Uterus (tissue), 4 donors: ENCODE data around the gene NCOA3. TPM values are rescaled to one million over a fixed set of nuclear protein-coding genes. Genes with fewer than 3 reads are reported as not detected.
A peak's percentile ranks its signal among the peaks of the same experiment; 100 is the strongest.

Experiments used
- DNase-seq, 2 donors: peaks; one replicate each; pipeline ENCODE4 v3.0.0-alpha.2; 2019 to 2020
- H3K27ac ChIP-seq, 2 donors: fragments of 200-600 bp; sonication (generic); 1 replicate in 1 of 2; 2 replicates in 1 of 2; pipeline ENCODE4 v1.5.1; 2016 to 2018
- H3K27me3 ChIP-seq, 2 donors: fragments of 200-600 bp; sonication (generic); one replicate each; pipeline ENCODE4 v1.5.1; 2018 to 2019; ENCODE audit warnings: control low read depth in 1 of 2
- H3K36me3 ChIP-seq, 2 donors: fragments of 200-600 bp; sonication (generic); one replicate each; pipeline ENCODE4 v1.5.1; 2019; ENCODE audit warnings: control low read depth in 1 of 2
- H3K4me1 ChIP-seq, 2 donors: fragments of 200-600 bp; sonication (generic); one replicate each; pipeline ENCODE4 v1.5.1; 2018 to 2019; ENCODE audit warnings: control low read depth in 1 of 2
- H3K4me3 ChIP-seq, 2 donors: fragments of 200-600 bp; sonication (generic); 1 replicate in 1 of 2; 2 replicates in 1 of 2; pipeline ENCODE4 v1.5.1; 2018 to 2019; ENCODE audit warnings: mild to moderate bottlenecking in 1 of 2
- H3K9me3 ChIP-seq, 2 donors: fragments of 200-600 bp; sonication (generic); one replicate each; pipeline ENCODE4 v1.5.1; 2019; ENCODE audit warnings: control low read depth in 1 of 2
- CTCF ChIP-seq, 4 experiments: fragments of 200-600 bp in 2 of 4; fragments of 450-650 bp in 2 of 4; sonication (generic) in 2 of 4; IDR thresholded peaks; one replicate each; pipeline ENCODE4 v1.5.1; 2016 to 2019; ENCODE audit warnings: antibody characterized with exemption in 4 of 4, mild to moderate bottlenecking in 2 of 4, moderate library complexity in 1 of 4
- POLR2A ChIP-seq, 2 donors: fragments of 450-650 bp; IDR thresholded peaks; one replicate each; pipeline ENCODE4 v1.6.1; 2016; ENCODE audit warnings: antibody characterized with exemption in 2 of 2, mild to moderate bottlenecking in 1 of 2, moderate library complexity in 1 of 2
- intact Hi-C: fragments of 100-400 bp; cut with DNase I; formaldehyde crosslinking; loops from one replicate; pipeline ENCODE4 v1.15.1; 2023; ENCODE audit warnings: low total_unique reads
- total RNA-seq, 4 donors: library from RNA; depleted of rRNA in 3 of 4; stranded (reverse); fragments of >200 nt in 3 of 4; gene quantifications; one replicate each; pipeline versions ENCODE4 v1.1.0 to v1.2.4, GENCODE V29; 2014 to 2023
- donor health status: DM: yes; HTN: yes; CAD: no.

The NCOA3 gene
- total RNA-seq, 4 donors from 2014 or later: 27.9 to 59.2 (median 44.2) TPM

DNA sequence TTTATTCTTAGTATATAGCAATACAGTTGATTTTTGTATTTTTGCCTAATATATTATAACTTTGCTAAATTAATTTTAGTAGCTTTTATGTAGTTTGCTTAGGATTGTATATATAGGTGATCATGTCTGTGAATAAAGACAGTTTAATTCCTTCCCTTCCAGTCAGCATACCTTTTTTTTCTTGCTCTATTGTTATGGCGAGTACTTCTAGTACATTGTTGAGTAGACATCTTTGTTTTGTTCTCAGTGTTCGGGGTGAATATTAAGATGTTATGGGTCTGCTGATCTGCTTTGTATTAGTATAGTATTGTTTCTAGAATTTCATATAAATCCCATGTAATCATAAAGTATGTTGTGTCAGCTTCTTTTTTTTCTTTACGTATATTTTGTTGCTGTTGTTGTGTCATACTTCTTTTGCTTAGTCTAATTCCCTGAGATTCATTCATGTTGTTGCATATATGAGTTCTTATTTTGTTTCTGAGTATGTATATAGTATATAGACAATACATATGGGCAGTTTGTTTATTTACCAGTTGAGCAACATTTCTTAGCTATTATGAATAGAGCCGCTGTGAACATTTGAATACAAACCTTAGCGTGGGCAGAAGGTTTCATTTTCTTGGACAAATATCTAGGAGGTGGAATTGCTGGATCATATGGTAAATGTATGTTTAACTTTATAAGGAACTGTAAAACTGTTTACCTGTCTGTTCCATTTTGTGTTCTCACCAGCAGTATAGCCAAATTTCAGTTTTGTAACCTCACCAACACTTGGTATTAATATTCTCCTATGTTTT lies 25.5 kb downstream of the NCOA3 start:
- no peak for DNase-seq
- H3K4me1 ChIP-seq: no peaks in the 10 kb centered on the region
- intact Hi-C loops: no loop called here
- no peak overlapping the region for H3K27ac ChIP-seq
- TF ChIP-seq CTCF (IDR thresholded peaks at IDR 0.05): no peak
- no peak for TF ChIP-seq POLR2A (IDR thresholded peaks at IDR 0.05)
- H3K27me3 ChIP-seq: no peaks in the 10 kb centered on the region
- H3K9me3 ChIP-seq: peaks cover 0 to 6% of the 10 kb centered on the region in 2 donors
- no peaks in the 10 kb centered on the region for H3K36me3 ChIP-seq
- H3K4me3 ChIP-seq: no peak overlapping the region

GRCh38 chr20:47529840-47530239 lies 28.2 kb downstream of the NCOA3 start:
- intact Hi-C loops: no loop called here
- Histone ChIP-seq H3K27me3 (no peaks in the 10 kb centered on the region), H3K27ac (peak overlapping the region in 1 of 2 donors; percentile 22)

DNA sequence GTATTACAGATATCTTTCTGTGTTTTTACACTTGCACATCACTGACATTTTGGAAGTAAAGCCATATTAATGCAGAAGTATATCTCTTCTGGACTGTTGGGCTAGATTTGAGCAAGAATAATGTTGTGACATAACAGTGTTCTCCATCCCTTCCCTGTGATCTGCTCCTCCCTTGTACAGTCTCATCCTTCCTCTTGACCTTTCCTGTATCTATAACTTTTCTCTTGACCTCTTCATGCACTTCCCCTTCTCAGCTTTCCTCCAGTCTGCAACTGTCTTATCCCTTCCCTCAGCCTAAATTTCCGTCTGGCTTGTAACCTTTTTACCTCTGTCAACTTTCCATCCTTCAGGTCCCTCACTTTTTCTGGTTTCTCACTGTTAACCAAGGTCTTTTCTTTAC lies 29.8 kb downstream of the NCOA3 start:
- Histone ChIP-seq H3K4me3 (no peak overlapping the region), H3K27ac (no peak overlapping the region), H3K4me1 (no peaks in the 10 kb centered on the region), H3K9me3 (peaks cover 0 to 5% of the 10 kb centered on the region in 2 donors), H3K27me3 (no peaks in the 10 kb centered on the region), H3K36me3 (no peaks in the 10 kb centered on the region)
- intact Hi-C loops: no loop called here
- DNase-seq: no peak
- TF ChIP-seq POLR2A (IDR thresholded peaks at IDR 0.05): no peak
- TF ChIP-seq CTCF (IDR thresholded peaks at IDR 0.05): no peak

More at GRCh38 chr20:47529840-47530239, 28.2 kb downstream of the NCOA3 start:
- DNase-seq: no peak
- no peak overlapping the region for H3K4me3 ChIP-seq
- TF ChIP-seq POLR2A (IDR thresholded peaks at IDR 0.05) (no peak), CTCF (IDR thresholded peaks at IDR 0.05) (no peak)
- H3K36me3 ChIP-seq: no peaks in the 10 kb centered on the region
- no peaks in the 10 kb centered on the region for H3K4me1 ChIP-seq
- peaks cover 0 to 6% of the 10 kb centered on the region in 2 donors for H3K9me3 ChIP-seq

GRCh38 chr20:47532002-47532401 lies 30.3 kb downstream of the NCOA3 start:
- H3K36me3 ChIP-seq: no peaks in the 10 kb centered on the region
- no peak overlapping the region for H3K27ac ChIP-seq
- no peak for DNase-seq
- H3K4me1 ChIP-seq: no peaks in the 10 kb centered on the region
- no peaks in the 10 kb centered on the region for H3K9me3 ChIP-seq
- no peak for TF ChIP-seq POLR2A (IDR thresholded peaks at IDR 0.05)
- TF ChIP-seq CTCF (IDR thresholded peaks at IDR 0.05): no peak
- no peak overlapping the region for H3K4me3 ChIP-seq
- no peaks in the 10 kb centered on the region for H3K27me3 ChIP-seq
- intact Hi-C loops: no loop called here

DNA sequence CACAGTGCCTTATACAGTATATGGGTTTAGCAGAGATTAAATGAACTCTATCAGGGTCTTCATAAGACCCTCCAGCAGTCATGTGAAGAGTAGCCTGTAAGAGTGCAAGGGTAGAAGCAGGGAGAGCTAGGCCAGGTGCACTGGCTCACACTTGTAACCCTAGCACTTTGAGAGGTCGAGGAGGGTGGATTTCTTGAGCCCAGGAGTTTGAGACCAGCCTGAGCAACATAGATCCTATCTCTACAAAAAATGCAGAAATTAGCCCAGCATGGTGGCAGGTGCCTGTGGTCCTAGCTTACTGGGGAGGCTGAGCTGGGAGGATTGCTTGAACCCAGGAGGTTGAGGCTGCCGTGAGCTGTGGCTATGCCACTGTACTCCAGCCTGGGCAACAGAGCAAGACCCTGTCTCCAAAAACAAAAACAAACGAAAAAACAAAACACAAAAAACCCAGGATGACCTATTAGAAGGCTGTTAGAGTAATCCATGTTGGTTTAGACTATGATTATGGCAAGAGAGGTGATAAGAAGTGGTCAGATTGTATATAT lies 31.9 kb downstream of the NCOA3 start:
- H3K36me3 ChIP-seq: no peaks in the 10 kb centered on the region
- DNase-seq: no peak
- H3K27me3 ChIP-seq: no peaks in the 10 kb centered on the region
- intact Hi-C loops: no loop called here
- no peaks in the 10 kb centered on the region for H3K4me1 ChIP-seq
- H3K4me3 ChIP-seq: no peak overlapping the region
- H3K27ac ChIP-seq: no peak overlapping the region
- TF ChIP-seq CTCF (IDR thresholded peaks at IDR 0.05) (no peak), POLR2A (IDR thresholded peaks at IDR 0.05) (no peak)
- no peaks in the 10 kb centered on the region for H3K9me3 ChIP-seq
